ENCODE results near the gene PTPN7. TPM values are rescaled to one million over a fixed set of nuclear protein-coding genes. Genes with fewer than 3 reads are reported as not detected.

The PTPN7 gene
- total and polyA plus RNA-seq, 2 experiments from 2014 or later = 0.41 TPM; not detected in 1

DNA sequence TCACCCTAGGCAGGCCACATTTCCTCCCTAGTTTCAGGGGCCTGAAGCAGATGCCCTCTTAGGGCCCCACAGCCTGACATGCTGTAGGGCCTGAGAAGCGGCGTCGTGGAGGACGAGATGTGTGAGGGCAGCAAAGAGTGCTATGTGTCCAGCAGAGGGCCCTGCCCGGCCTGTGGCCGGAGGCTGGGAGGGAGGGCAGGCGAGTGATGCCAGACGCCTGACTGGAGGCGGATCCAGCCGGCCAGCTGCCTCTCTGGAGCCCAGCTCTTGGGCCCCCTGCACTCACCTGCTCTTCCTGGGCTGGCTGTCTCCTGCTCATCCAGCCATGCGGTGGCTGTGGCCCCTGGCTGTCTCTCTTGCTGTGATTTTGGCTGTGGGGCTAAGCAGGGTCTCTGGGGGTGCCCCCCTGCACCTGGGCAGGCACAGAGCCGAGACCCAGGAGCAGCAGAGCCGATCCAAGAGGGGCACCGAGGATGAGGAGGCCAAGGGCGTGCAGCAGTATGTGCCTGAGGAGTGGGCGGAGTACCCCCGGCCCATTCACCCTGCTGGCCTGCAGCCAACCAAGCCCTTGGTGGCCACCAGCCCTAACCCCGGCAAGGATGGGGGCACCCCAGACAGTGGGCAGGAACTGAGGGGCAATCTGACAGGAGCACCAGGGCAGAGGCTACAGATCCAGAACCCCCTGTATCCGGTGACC, 37.6 kb downstream of the PTPN7 start, which contains the start of gene GPR37L1:
GPR37L1 (plus strand) TSS at position 279 of the 697 bp plus-strand sequence; CDS start at position 326, 47 bp downstream.
- Histone ChIP-seq H3K9me3 (ENCODE audit: low read depth) (no peaks in the 10 kb centered on the region), H3K27me3 (no peaks in the 10 kb centered on the region), H3K9me2 (replicated peaks; ENCODE audit: insufficient read depth) (no peaks in the 10 kb centered on the region), H3K27ac (no peak within 1 kb of the TSS), H3K4me3 (no peak within 1 kb of the TSS), H3K4me1 (ENCODE audit: insufficient read depth) (peaks cover 14% of the 10 kb centered on the region), H3K79me2 (no peaks in the 10 kb centered on the region), H4K20me1 (ENCODE audit: insufficient read depth, poor library complexity, severe bottlenecking) (no peaks in the 10 kb centered on the region), H2AFZ (no peak within 1 kb of the TSS), H3K36me3 (replicated peaks; ENCODE audit: insufficient read depth, low read depth) (no peaks in the 10 kb centered on the region), H3K4me2 (no peak within 1 kb of the TSS)
- TF ChIP-seq, protein P1, sequence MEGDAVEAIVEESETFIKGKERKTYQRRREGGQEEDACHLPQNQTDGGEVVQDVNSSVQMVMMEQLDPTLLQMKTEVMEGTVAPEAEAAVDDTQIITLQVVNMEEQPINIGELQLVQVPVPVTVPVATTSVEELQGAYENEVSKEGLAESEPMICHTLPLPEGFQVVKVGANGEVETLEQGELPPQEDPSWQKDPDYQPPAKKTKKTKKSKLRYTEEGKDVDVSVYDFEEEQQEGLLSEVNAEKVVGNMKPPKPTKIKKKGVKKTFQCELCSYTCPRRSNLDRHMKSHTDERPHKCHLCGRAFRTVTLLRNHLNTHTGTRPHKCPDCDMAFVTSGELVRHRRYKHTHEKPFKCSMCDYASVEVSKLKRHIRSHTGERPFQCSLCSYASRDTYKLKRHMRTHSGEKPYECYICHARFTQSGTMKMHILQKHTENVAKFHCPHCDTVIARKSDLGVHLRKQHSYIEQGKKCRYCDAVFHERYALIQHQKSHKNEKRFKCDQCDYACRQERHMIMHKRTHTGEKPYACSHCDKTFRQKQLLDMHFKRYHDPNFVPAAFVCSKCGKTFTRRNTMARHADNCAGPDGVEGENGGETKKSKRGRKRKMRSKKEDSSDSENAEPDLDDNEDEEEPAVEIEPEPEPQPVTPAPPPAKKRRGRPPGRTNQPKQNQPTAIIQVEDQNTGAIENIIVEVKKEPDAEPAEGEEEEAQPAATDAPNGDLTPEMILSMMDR (IDR thresholded peaks at IDR 0.05; ENCODE audit: poor library complexity) = peak; percentile 32
- TF ChIP-seq EZH2phosphoT487 (IDR thresholded peaks at IDR 0.05; ENCODE audit: low read depth, severe bottlenecking, unreplicated experiment) (no peak), EZH2 (IDR thresholded peaks at IDR 0.05; ENCODE audit: borderline replicate concordance) (no peak)
- WGBS (ENCODE audit: low lambda C conversion rate, missing lambda C conversion rate) = 44% methylated on average over 15 of the region's 19 CpGs
- peak; percentile 72 for DNase-seq (ENCODE audit: low spot score)

DNA sequence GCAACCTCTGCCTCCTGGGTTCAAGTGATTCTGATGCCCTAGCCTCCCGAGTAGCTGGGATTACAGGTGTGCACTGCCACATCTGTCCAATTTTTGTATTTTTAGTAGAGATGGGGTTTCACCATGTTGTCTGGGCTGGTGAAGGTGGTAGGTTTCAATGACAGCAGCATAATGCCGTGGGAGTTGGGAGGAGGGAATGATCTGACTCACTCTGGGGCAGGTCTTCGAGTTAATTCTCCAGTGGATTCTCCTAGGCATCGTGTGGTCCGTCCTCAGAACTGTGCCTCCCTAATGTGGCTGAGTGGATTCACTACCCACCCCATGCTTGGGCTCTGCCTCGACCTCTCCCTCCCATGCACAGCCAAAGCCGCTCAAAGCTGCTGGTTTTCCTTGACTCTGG, 39.4 kb downstream of the PTPN7 start:
- Histone ChIP-seq H3K27ac (no peak overlapping the region), H4K20me1 (ENCODE audit: insufficient read depth, poor library complexity, severe bottlenecking) (no peaks in the 10 kb centered on the region), H3K27me3 (no peaks in the 10 kb centered on the region), H3K9me3 (ENCODE audit: low read depth) (no peaks in the 10 kb centered on the region), H3K9me2 (replicated peaks; ENCODE audit: insufficient read depth) (no peaks in the 10 kb centered on the region), H3K4me3 (no peak overlapping the region), H3K4me1 (ENCODE audit: insufficient read depth) (peaks cover 14% of the 10 kb centered on the region), H3K79me2 (no peaks in the 10 kb centered on the region), H2AFZ (no peak overlapping the region), H3K36me3 (replicated peaks; ENCODE audit: insufficient read depth, low read depth) (no peaks in the 10 kb centered on the region), H3K4me2 (no peak overlapping the region)
- 79% methylated on average over 7 of the region's 7 CpGs for WGBS (ENCODE audit: low lambda C conversion rate, missing lambda C conversion rate)
- TF ChIP-seq EZH2 (IDR thresholded peaks at IDR 0.05; ENCODE audit: borderline replicate concordance) (no peak), EZH2phosphoT487 (IDR thresholded peaks at IDR 0.05; ENCODE audit: low read depth, severe bottlenecking, unreplicated experiment) (no peak)
- TF ChIP-seq, protein P1 (IDR thresholded peaks at IDR 0.05; ENCODE audit: poor library complexity) = no peak
- no peak for DNase-seq (ENCODE audit: low spot score)

DNA sequence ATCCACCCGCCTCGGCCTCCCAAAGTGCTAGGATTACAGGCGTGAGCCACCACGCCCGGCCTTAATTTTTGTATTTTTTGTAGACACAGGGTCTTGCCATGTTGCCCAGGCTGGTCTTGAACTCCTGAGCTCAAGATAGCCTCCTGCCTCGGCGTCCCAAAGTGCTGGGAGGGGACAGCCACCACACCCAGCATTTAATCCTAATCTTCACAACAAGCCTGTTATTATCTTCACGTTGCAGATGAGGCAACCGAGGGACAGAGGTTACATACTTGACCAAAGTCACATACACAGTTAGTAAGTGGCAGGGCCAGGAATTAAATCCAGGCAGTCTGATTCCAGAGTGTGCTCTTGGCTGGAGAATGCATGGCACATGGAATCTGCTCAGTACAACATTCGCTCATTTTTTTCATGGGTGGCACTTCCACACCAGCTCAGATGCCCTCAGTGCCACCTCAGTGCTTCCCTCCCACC, 42.5 kb downstream of the PTPN7 start:
- no peaks in the 10 kb centered on the region for H3K9me3 ChIP-seq (ENCODE audit: low read depth)
- no peak overlapping the region for H2AFZ ChIP-seq
- peak overlapping the region; percentile 90 for H3K27ac ChIP-seq
- 84% methylated on average over 10 of the region's 10 CpGs for WGBS (ENCODE audit: low lambda C conversion rate, missing lambda C conversion rate)
- no peak overlapping the region for H3K4me3 ChIP-seq
- no peaks in the 10 kb centered on the region for H4K20me1 ChIP-seq (ENCODE audit: insufficient read depth, poor library complexity, severe bottlenecking)
- H3K4me2 ChIP-seq = no peak overlapping the region
- H3K9me2 ChIP-seq (replicated peaks; ENCODE audit: insufficient read depth) = no peaks in the 10 kb centered on the region
- H3K4me1 ChIP-seq (ENCODE audit: insufficient read depth) = peaks cover 30% of the 10 kb centered on the region
- no peak for DNase-seq (ENCODE audit: low spot score)
- TF ChIP-seq, protein P1 (IDR thresholded peaks at IDR 0.05; ENCODE audit: poor library complexity) = no peak
- TF ChIP-seq EZH2phosphoT487 (IDR thresholded peaks at IDR 0.05; ENCODE audit: low read depth, severe bottlenecking, unreplicated experiment) = no peak
- no peak for TF ChIP-seq EZH2 (IDR thresholded peaks at IDR 0.05; ENCODE audit: borderline replicate concordance)
- H3K27me3 ChIP-seq = no peaks in the 10 kb centered on the region
- peaks cover 4% of the 10 kb centered on the region for H3K79me2 ChIP-seq
- H3K36me3 ChIP-seq (replicated peaks; ENCODE audit: insufficient read depth, low read depth) = no peaks in the 10 kb centered on the region
